IMR-90 (cell line): ENCODE data around the gene PAAF1. TPM values are rescaled to one million over a fixed set of nuclear protein-coding genes. Genes with fewer than 3 reads are reported as not detected.

Source experiments
- ATAC-seq: fragments of 200-7000 bp; cut with Tn5 transposase; 2 replicates; pipeline ENCODE4 v1.9.1; 2020; ENCODE audit warnings: low read depth, mild to moderate bottlenecking, moderate library complexity
- BruUV-seq: library from RNA; stranded (reverse); fragments of 400-500 nt; replicated peaks from 2 replicates; lab custom pipeline; 2021; lab: Mats Ljungman, UMichigan
- CTCF ChIA-PET: fragments of 300-600 bp; formaldehyde crosslinking; extraction: SDS; loops from one replicate; lab custom pipeline; 2021; ENCODE audit warnings: antibody characterized with exemption; lab: Yijun Ruan, JAX
- POLR2A ChIA-PET: fragments of 300-600 bp; sonication (Branson Sonifier 250); formaldehyde crosslinking; loops from one replicate; lab custom pipeline; 2022; ENCODE audit warnings: antibody characterized with exemption; ENCODE audit not compliant: unreplicated experiment; lab: Charles Lee
- DNase-seq: peaks from one replicate; pipeline ENCODE4 v3.0.0; 2013
- H2AFZ ChIP-seq: replicated peaks from 2 replicates; pipeline ENCODE3; 2013; ENCODE audit warnings: low read length, mild to moderate bottlenecking; ENCODE audit not compliant: poor library complexity
- H2AK5ac ChIP-seq: 2 replicates; pipeline ENCODE4 v1.6.1; 2013; ENCODE audit warnings: low read depth, low read length, inconsistent platforms
- H2AK9ac ChIP-seq: replicated peaks from 2 replicates; pipeline ENCODE3; 2013; ENCODE audit warnings: mild to moderate bottlenecking, low read depth, low read length, moderate library complexity; ENCODE audit not compliant: poor library complexity
- H2BK120ac ChIP-seq: 2 replicates; pipeline ENCODE4 v1.6.1; 2013; ENCODE audit warnings: low read depth, low read length, inconsistent platforms
- H2BK15ac ChIP-seq: 3 replicates; pipeline ENCODE4 v1.6.1; 2013; ENCODE audit warnings: low read depth, low read length, inconsistent platforms
- H2BK20ac ChIP-seq: 2 replicates; pipeline ENCODE4 v1.6.1; 2013; ENCODE audit warnings: low read depth, mild to moderate bottlenecking, inconsistent platforms, low read length, moderate library complexity
- H2BK5ac ChIP-seq: 2 replicates; pipeline ENCODE4 v1.6.1; 2013; ENCODE audit warnings: mild to moderate bottlenecking, low read depth, low read length, inconsistent platforms; ENCODE audit not compliant: poor library complexity, severe bottlenecking
- H3K14ac ChIP-seq: replicated peaks from 2 replicates; pipeline ENCODE4 v1.6.1; 2013; ENCODE audit warnings: low read depth, low read length, inconsistent platforms
- H3K18ac ChIP-seq: 2 replicates; pipeline ENCODE4 v1.6.1; 2013; ENCODE audit warnings: low read depth, low read length, control low read depth
- H3K23ac ChIP-seq: 2 replicates; pipeline ENCODE4 v1.6.1; 2013; ENCODE audit warnings: low read depth, low read length, inconsistent platforms
- H3K27ac ChIP-seq: 2 replicates; pipeline ENCODE4 v1.5.1; 2013; ENCODE audit warnings: mild to moderate bottlenecking, control low read depth, low read length; ENCODE audit not compliant: insufficient read depth
- H3K27me3 ChIP-seq: 2 replicates; pipeline ENCODE4 v1.6.1; 2013; ENCODE audit warnings: low read length; ENCODE audit not compliant: control insufficient read depth, insufficient read depth
- H3K36me3 ChIP-seq: 2 replicates; pipeline ENCODE4 v1.6.1; 2013; ENCODE audit warnings: low read length, mixed read lengths; ENCODE audit not compliant: control insufficient read depth, insufficient read depth
- H3K4ac ChIP-seq: 2 replicates; pipeline ENCODE4 v1.6.1; 2013; ENCODE audit warnings: low read depth, low read length, inconsistent platforms
- H3K4me1 ChIP-seq: 2 replicates; pipeline ENCODE4 v1.6.1; 2013; ENCODE audit warnings: low read length, mixed read lengths; ENCODE audit not compliant: control insufficient read depth, insufficient read depth
- H3K4me2 ChIP-seq: 2 replicates; pipeline ENCODE4 v1.6.1; 2013; ENCODE audit warnings: low read depth, mild to moderate bottlenecking, control low read depth, low read length, moderate library complexity
- H3K4me3 ChIP-seq: 2 replicates; pipeline ENCODE4 v1.5.1; 2013; ENCODE audit warnings: low read depth, mild to moderate bottlenecking, control low read depth, low read length, moderate library complexity; ENCODE audit not compliant: insufficient read depth
- H3K56ac ChIP-seq: 2 replicates; pipeline ENCODE4 v1.6.1; 2013; ENCODE audit warnings: low read length, inconsistent platforms; ENCODE audit not compliant: insufficient read depth; ENCODE audit errors: extremely low read depth
- H3K79me1 ChIP-seq, 2 experiments: 2 replicates each; pipeline ENCODE4 v1.6.1; 2013; ENCODE audit warnings: low read length in 2 of 2, inconsistent platforms in 1 of 2, low read depth in 1 of 2
- H3K9ac ChIP-seq: 2 replicates; pipeline ENCODE4 v1.6.1; 2013; ENCODE audit warnings: low read depth, low read length, control low read depth
- H3K9me1 ChIP-seq: 2 replicates; pipeline ENCODE4 v1.6.1; 2013; ENCODE audit warnings: low read length, inconsistent platforms; ENCODE audit not compliant: insufficient read depth
- H3K9me3 ChIP-seq: 2 replicates; pipeline ENCODE4 v1.6.1; 2013; ENCODE audit warnings: low read length; ENCODE audit not compliant: control insufficient read depth, insufficient read depth
- H4K20me1 ChIP-seq: 2 replicates; pipeline ENCODE4 v1.6.1; 2013; ENCODE audit warnings: low read length, inconsistent platforms; ENCODE audit not compliant: insufficient read depth
- H4K5ac ChIP-seq: 2 replicates; pipeline ENCODE4 v1.6.1; 2013; ENCODE audit warnings: mild to moderate bottlenecking, low read depth, low read length, control low read depth
- H4K8ac ChIP-seq, 2 experiments: 2 replicates each; pipeline ENCODE4 v1.6.1; 2013; ENCODE audit warnings: low read depth in 2 of 2, low read length in 2 of 2, control low read depth in 1 of 2, inconsistent platforms in 1 of 2
- H4K91ac ChIP-seq: 2 replicates; pipeline ENCODE4 v1.6.1; 2013; ENCODE audit warnings: low read depth, low read length, inconsistent platforms; ENCODE audit not compliant: insufficient read depth
- BHLHE40 ChIP-seq: fragments of 150-350 bp; IDR thresholded peaks from 2 replicates; pipeline ENCODE4 v1.6.1; 2016; ENCODE audit warnings: mild to moderate bottlenecking, low read depth, low read length
- CEBPB ChIP-seq: IDR thresholded peaks from 2 replicates; pipeline ENCODE4 v1.6.1; 2012; ENCODE audit warnings: low read depth, low read length, improper control_type of control experiment
- CHD1 ChIP-seq: IDR thresholded peaks from 2 replicates; pipeline ENCODE4 v1.6.1; 2012; ENCODE audit warnings: low read depth, low read length, improper control_type of control experiment
- FOS ChIP-seq: fragments of 150-350 bp; IDR thresholded peaks from 2 replicates; pipeline ENCODE4 v1.6.1; 2016; ENCODE audit warnings: low read depth, low read length
- MAFK ChIP-seq: IDR thresholded peaks from 2 replicates; pipeline ENCODE4 v1.6.1; 2012; ENCODE audit warnings: low read depth, low read length, improper control_type of control experiment
- MAZ ChIP-seq: IDR thresholded peaks from 2 replicates; pipeline ENCODE4 v1.6.1; 2012; ENCODE audit warnings: low read depth, mild to moderate bottlenecking, low read length, improper control_type of control experiment, moderate library complexity, borderline replicate concordance
- MXI1 ChIP-seq: IDR thresholded peaks from 2 replicates; pipeline ENCODE4 v1.6.1; 2012; ENCODE audit warnings: low read depth, mild to moderate bottlenecking, low read length, moderate library complexity, borderline replicate concordance
- NFE2L2 ChIP-seq: fragments of 150-350 bp; IDR thresholded peaks from 2 replicates; pipeline ENCODE4 v1.6.1; 2016; ENCODE audit warnings: low read depth, mild to moderate bottlenecking, low read length
- POLR2A ChIP-seq: IDR thresholded peaks from 2 replicates; pipeline ENCODE4 v1.6.1; 2012; ENCODE audit warnings: mild to moderate bottlenecking, low read depth, low read length
- RAD21 ChIP-seq: IDR thresholded peaks from 2 replicates; pipeline ENCODE4 v1.6.1; 2012; ENCODE audit warnings: low read length, improper control_type of control experiment
- RCOR1 ChIP-seq: IDR thresholded peaks from 2 replicates; pipeline ENCODE4 v1.6.1; 2012; ENCODE audit warnings: mild to moderate bottlenecking, low read length, improper control_type of control experiment; ENCODE audit not compliant: insufficient replicate concordance
- RFX5 ChIP-seq: IDR thresholded peaks from 2 replicates; pipeline ENCODE4 v1.8.0; 2012; ENCODE audit warnings: low read depth, mild to moderate bottlenecking, low read length, moderate library complexity
- SMC3 ChIP-seq: fragments of 150-350 bp; IDR thresholded peaks from 2 replicates; pipeline ENCODE4 v1.6.1; 2016; ENCODE audit warnings: low read depth, mild to moderate bottlenecking, antibody characterized with exemption, low read length, moderate library complexity
- WGBS, 2 experiments: methylation state at CpG; one replicate each; pipeline versions ENCODE4 v1.1.5 to v1.1.7; 2013; ENCODE audit warnings: missing lambda C conversion rate in 2 of 2; ENCODE audit not compliant: insufficient read length in 1 of 2; ENCODE audit errors: extremely low coverage in 2 of 2; 5-methylcytosine and 5-hydroxymethylcytosine counted together
- dilution Hi-C: fragments of 300-500 bp; cut with HindIII; formaldehyde crosslinking; loops from one replicate; pipeline ENCODE4 v1.14.3; 2018; ENCODE audit warnings: low sequenced_read_pairs; ENCODE audit not compliant: unreplicated experiment
- in situ Hi-C: fragments of 300-500 bp; cut with MboI; formaldehyde crosslinking; loops from 3 replicates; pipeline ENCODE4 v1.14.3; 2019; ENCODE audit warnings: low sequenced_read_pairs, inconsistent platforms, mixed read lengths
- intact Hi-C: fragments of 100-400 bp; cut with micrococcal nuclease; formaldehyde crosslinking; loops from 2 replicates; pipeline ENCODE4 v1.10.0; 2022
- polyA plus RNA-seq, 3 experiments: library from polyadenylated mRNA; depleted of rRNA; stranded (reverse); fragments of >200 nt; gene quantifications; 2 replicates each; pipeline ENCODE4 v1.2.3, GENCODE V29; 2012; ENCODE audit warnings: low replicate concordance in 1 of 3
- total RNA-seq: library from RNA; depleted of rRNA; stranded (reverse); fragments of >200 nt; gene quantifications from 2 replicates; pipeline ENCODE4 v1.2.3, GENCODE V29; 2012
- TF ChIP-seq, protein P1 (sequence below): fragments of 150-350 bp; IDR thresholded peaks from 2 replicates; pipeline ENCODE4 v1.6.1; 2016; ENCODE audit warnings: low read depth, mild to moderate bottlenecking, low read length, moderate library complexity, borderline replicate concordance
- TF ChIP-seq, protein P2 (sequence below): fragments of 150-350 bp; IDR thresholded peaks from 2 replicates; pipeline ENCODE4 v1.6.1; 2017; ENCODE audit warnings: mild to moderate bottlenecking, antibody characterized with exemption, low read length, low read depth
- TF ChIP-seq, protein P3 (sequence below): conservative IDR thresholded peaks from 2 replicates; pipeline ENCODE4 v1.5.1; 2012; ENCODE audit warnings: mild to moderate bottlenecking, low read depth, low read length, improper control_type of control experiment

Gene PAAF1
- total and polyA plus RNA-seq, 2 of the 4 experiments (the other 2 are of a cell fraction) = 15.1 to 16.4 TPM

DNA sequence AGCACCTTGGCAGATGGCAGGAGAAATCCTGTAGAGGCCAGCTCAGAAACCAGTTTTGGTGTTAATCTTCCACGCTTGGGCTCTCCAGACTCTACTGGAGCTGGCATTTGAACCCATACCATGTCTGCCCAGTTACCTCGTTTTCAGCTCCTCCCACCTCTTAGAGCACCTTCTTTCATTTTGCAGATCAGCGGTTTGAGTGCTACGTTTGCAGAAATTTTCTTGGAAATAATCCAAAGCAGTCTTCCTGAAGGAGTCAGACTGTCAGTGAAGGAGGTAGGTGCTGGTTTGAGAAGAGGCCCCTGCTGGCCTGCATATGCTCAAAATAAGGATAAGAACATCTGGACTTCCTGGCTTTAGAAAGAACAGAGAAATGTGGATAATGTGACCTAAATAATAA lies 13.8 kb upstream of the PAAF1 start:
- Histone ChIP-seq H2AK9ac (no peak overlapping the region), H2BK5ac (no peak overlapping the region), H2BK15ac (no peak overlapping the region), H4K20me1 (peaks cover 9% of the 10 kb centered on the region; the same call in 1 of the 2 replicates), H4K91ac (no peak overlapping the region), H3K4me2 (no peak overlapping the region), H3K36me3 (peaks cover 2% of the 10 kb centered on the region; the same call in 1 of the 2 replicates), H2BK20ac (no peak overlapping the region), H3K23ac (no peak overlapping the region), H3K27ac (no peak overlapping the region), H3K9me3 (no peaks in the 10 kb centered on the region), H3K56ac (no peak overlapping the region), H4K5ac (no peak overlapping the region), H2AFZ (no peak overlapping the region), H3K18ac (no peak overlapping the region), H3K9ac (no peak overlapping the region), H3K4me3 (no peak overlapping the region), H4K8ac (no peak overlapping the region), H3K14ac (no peak overlapping the region), H3K4me1 (peaks cover 5% of the 10 kb centered on the region), H2BK120ac (no peak overlapping the region), H2AK5ac (no peak overlapping the region), H3K79me1 (no peaks in the 10 kb centered on the region; a peak in 1 of 4 replicates), H3K27me3 (no peaks in the 10 kb centered on the region), H3K4ac (no peak overlapping the region), H3K9me1 (peaks cover 11% of the 10 kb centered on the region)
- ATAC-seq = no peak
- no TSS peak for BruUV-seq
- WGBS, 2 experiments = no CpG with 5 or more reads among the region's 4 CpGs
- intact Hi-C loops = no loop called here
- in situ Hi-C loops = no loop called here
- POLR2A ChIA-PET = no interaction called here
- dilution Hi-C loops = no loop called here
- no peak for TF ChIP-seq MAFK
- TF ChIP-seq SMC3 = no peak
- no peak for TF ChIP-seq RAD21
- no peak for TF ChIP-seq RCOR1
- no peak for TF ChIP-seq CHD1
- no peak for TF ChIP-seq NFE2L2
- TF ChIP-seq MAZ = no peak
- TF ChIP-seq, protein P1, sequence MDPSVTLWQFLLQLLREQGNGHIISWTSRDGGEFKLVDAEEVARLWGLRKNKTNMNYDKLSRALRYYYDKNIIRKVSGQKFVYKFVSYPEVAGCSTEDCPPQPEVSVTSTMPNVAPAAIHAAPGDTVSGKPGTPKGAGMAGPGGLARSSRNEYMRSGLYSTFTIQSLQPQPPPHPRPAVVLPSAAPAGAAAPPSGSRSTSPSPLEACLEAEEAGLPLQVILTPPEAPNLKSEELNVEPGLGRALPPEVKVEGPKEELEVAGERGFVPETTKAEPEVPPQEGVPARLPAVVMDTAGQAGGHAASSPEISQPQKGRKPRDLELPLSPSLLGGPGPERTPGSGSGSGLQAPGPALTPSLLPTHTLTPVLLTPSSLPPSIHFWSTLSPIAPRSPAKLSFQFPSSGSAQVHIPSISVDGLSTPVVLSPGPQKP = no peak
- TF ChIP-seq POLR2A = no peak
- TF ChIP-seq, protein P2, sequence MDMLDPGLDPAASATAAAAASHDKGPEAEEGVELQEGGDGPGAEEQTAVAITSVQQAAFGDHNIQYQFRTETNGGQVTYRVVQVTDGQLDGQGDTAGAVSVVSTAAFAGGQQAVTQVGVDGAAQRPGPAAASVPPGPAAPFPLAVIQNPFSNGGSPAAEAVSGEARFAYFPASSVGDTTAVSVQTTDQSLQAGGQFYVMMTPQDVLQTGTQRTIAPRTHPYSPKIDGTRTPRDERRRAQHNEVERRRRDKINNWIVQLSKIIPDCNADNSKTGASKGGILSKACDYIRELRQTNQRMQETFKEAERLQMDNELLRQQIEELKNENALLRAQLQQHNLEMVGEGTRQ = no peak
- TF ChIP-seq RFX5 = no peak
- TF ChIP-seq FOS = no peak
- no peak for TF ChIP-seq BHLHE40
- TF ChIP-seq, protein P3, sequence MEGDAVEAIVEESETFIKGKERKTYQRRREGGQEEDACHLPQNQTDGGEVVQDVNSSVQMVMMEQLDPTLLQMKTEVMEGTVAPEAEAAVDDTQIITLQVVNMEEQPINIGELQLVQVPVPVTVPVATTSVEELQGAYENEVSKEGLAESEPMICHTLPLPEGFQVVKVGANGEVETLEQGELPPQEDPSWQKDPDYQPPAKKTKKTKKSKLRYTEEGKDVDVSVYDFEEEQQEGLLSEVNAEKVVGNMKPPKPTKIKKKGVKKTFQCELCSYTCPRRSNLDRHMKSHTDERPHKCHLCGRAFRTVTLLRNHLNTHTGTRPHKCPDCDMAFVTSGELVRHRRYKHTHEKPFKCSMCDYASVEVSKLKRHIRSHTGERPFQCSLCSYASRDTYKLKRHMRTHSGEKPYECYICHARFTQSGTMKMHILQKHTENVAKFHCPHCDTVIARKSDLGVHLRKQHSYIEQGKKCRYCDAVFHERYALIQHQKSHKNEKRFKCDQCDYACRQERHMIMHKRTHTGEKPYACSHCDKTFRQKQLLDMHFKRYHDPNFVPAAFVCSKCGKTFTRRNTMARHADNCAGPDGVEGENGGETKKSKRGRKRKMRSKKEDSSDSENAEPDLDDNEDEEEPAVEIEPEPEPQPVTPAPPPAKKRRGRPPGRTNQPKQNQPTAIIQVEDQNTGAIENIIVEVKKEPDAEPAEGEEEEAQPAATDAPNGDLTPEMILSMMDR = no peak
- no peak for TF ChIP-seq CEBPB
- no peak for TF ChIP-seq MXI1
- DNase-seq = no peak
- CTCF ChIA-PET = no interaction called here
